ENCODE results near the gene ARHGEF11.

Gene ARHGEF11

DNA sequence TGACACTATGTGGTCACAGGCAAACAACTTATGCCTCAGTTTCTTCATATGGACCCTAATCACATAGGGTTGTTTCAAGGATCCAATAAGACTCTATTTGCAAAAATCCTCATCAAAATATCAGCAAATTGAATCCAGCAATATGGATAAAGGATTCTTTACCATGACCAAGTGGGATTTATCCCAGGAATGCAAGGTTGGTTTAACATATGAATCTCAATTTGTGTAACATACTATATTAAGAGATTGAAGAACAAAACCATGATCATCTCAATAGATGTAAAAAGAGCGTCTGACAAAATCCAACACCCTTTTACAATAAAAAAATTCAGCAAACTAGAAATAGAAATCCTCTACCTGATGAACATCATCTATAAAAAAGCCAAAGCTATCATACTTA is 23.9 kb downstream of the ARHGEF11 start:
- ATAC-seq (ENCODE audit: insufficient read depth, low read depth) (no peak), DNase-seq (no peak)
- no peak overlapping the region for H3K4me3 ChIP-seq (ENCODE audit: low read depth in 1 of 2, low read length in 2 of 2)
- no peak overlapping the region for H2AFZ ChIP-seq (ENCODE audit: low read depth, low read length)
- H3K4me1 ChIP-seq (ENCODE audit: insufficient read depth, low read length) = no peaks in the 10 kb centered on the region
- no peaks in the 10 kb centered on the region for H3K79me2 ChIP-seq (ENCODE audit: insufficient read depth, low read length)
- no peaks in the 10 kb centered on the region for H4K20me1 ChIP-seq (ENCODE audit: insufficient read depth, low read length)
- H3K4me2 ChIP-seq (ENCODE audit: insufficient read depth, low read length) = no peak overlapping the region
- H3K27me3 ChIP-seq (ENCODE audit: insufficient read depth, low read length, poor library complexity) = peaks cover 4% of the 10 kb centered on the region
- TF ChIP-seq, protein P1, sequence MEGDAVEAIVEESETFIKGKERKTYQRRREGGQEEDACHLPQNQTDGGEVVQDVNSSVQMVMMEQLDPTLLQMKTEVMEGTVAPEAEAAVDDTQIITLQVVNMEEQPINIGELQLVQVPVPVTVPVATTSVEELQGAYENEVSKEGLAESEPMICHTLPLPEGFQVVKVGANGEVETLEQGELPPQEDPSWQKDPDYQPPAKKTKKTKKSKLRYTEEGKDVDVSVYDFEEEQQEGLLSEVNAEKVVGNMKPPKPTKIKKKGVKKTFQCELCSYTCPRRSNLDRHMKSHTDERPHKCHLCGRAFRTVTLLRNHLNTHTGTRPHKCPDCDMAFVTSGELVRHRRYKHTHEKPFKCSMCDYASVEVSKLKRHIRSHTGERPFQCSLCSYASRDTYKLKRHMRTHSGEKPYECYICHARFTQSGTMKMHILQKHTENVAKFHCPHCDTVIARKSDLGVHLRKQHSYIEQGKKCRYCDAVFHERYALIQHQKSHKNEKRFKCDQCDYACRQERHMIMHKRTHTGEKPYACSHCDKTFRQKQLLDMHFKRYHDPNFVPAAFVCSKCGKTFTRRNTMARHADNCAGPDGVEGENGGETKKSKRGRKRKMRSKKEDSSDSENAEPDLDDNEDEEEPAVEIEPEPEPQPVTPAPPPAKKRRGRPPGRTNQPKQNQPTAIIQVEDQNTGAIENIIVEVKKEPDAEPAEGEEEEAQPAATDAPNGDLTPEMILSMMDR (IDR thresholded peaks at IDR 0.05; ENCODE audit: borderline replicate concordance, extremely low read depth, low read length, poor library complexity, severe bottlenecking) = no peak
- TF ChIP-seq EZH2 (IDR thresholded peaks at IDR 0.05; ENCODE audit: borderline replicate concordance, low read depth, low read length, severe bottlenecking) = no peak
- H3K27ac ChIP-seq (ENCODE audit: low read length) = no peak overlapping the region
- no peak overlapping the region for H3K9ac ChIP-seq (ENCODE audit: low read depth, low read length)
- H3K9me3 ChIP-seq (ENCODE audit: insufficient read depth, low read length, severe bottlenecking) = peaks cover 5% of the 10 kb centered on the region
- no peaks in the 10 kb centered on the region for H3K36me3 ChIP-seq (ENCODE audit: insufficient read depth, low read length)

DNA sequence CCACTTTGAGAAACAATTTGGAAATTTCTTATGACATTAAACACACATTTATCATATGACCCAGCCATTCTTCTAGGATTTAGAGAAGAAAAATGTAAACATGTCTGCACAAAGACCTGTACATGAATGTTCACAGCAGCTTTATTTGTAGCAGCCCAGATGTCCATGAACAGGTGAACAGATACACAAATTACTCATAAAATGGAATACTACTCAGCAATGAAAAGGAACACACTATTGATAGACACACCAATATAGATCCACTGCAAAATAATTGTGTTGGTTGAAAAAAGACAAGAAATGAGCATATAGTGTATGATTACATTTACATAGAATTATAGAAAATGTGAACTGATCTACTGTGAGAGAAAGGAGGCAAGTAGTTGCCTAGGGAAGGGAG is 26.1 kb downstream of the ARHGEF11 start:
- H3K27ac ChIP-seq (ENCODE audit: low read length) = no peak overlapping the region
- ATAC-seq (ENCODE audit: insufficient read depth, low read depth) (no peak), DNase-seq (no peak)
- TF ChIP-seq EZH2 (IDR thresholded peaks at IDR 0.05; ENCODE audit: borderline replicate concordance, low read depth, low read length, severe bottlenecking) = no peak
- TF ChIP-seq, protein P1 (IDR thresholded peaks at IDR 0.05; ENCODE audit: borderline replicate concordance, extremely low read depth, low read length, poor library complexity, severe bottlenecking) = no peak
- H2AFZ ChIP-seq (ENCODE audit: low read depth, low read length) = no peak overlapping the region
- no peaks in the 10 kb centered on the region for H3K79me2 ChIP-seq (ENCODE audit: insufficient read depth, low read length)
- H3K9me3 ChIP-seq (ENCODE audit: insufficient read depth, low read length, severe bottlenecking) = peaks cover 5% of the 10 kb centered on the region
- no peaks in the 10 kb centered on the region for H3K4me1 ChIP-seq (ENCODE audit: insufficient read depth, low read length)
- no peak overlapping the region for H3K4me3 ChIP-seq (ENCODE audit: low read depth in 1 of 2, low read length in 2 of 2)
- H3K9ac ChIP-seq (ENCODE audit: low read depth, low read length) = no peak overlapping the region
- no peaks in the 10 kb centered on the region for H3K36me3 ChIP-seq (ENCODE audit: insufficient read depth, low read length)
- no peak overlapping the region for H3K4me2 ChIP-seq (ENCODE audit: insufficient read depth, low read length)
- H3K27me3 ChIP-seq (ENCODE audit: insufficient read depth, low read length, poor library complexity) = peaks cover 5% of the 10 kb centered on the region
- H4K20me1 ChIP-seq (ENCODE audit: insufficient read depth, low read length) = no peaks in the 10 kb centered on the region

DNA sequence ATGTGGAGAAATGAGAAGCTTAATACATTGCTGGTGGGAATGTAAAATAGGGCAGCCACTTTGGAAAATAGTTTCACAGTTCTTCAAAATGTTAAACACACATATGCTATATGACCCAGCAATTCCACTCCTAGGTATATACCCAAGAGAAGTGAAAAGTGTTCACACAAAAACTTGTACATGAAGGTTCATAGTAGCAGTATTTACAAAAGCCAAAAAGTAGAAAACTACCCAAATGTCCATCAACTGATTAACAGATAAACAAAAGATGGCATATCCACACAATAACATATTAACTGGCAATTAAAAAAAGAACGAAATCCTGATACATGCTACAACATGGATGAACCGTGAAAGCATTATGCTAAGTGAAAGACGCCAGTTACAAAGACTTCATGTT is 33.7 kb downstream of the ARHGEF11 start:
- no peak for DNase-seq
- H3K79me2 ChIP-seq (ENCODE audit: insufficient read depth, low read length) = no peaks in the 10 kb centered on the region
- no peaks in the 10 kb centered on the region for H3K9me3 ChIP-seq (ENCODE audit: insufficient read depth, low read length, severe bottlenecking)
- no peak overlapping the region for H3K4me2 ChIP-seq (ENCODE audit: insufficient read depth, low read length)
- no peak overlapping the region for H3K27ac ChIP-seq (ENCODE audit: low read length)
- H3K27me3 ChIP-seq (ENCODE audit: insufficient read depth, low read length, poor library complexity) = peaks cover 26% of the 10 kb centered on the region
- H3K4me1 ChIP-seq (ENCODE audit: insufficient read depth, low read length) = no peaks in the 10 kb centered on the region
- H3K9ac ChIP-seq (ENCODE audit: low read depth, low read length) = no peak overlapping the region
- H3K36me3 ChIP-seq (ENCODE audit: insufficient read depth, low read length) = no peaks in the 10 kb centered on the region
- no peak overlapping the region for H3K4me3 ChIP-seq (ENCODE audit: low read depth in 1 of 2, low read length in 2 of 2)
- no peak for ATAC-seq (ENCODE audit: insufficient read depth, low read depth)
- TF ChIP-seq, protein P1 (IDR thresholded peaks at IDR 0.05; ENCODE audit: borderline replicate concordance, extremely low read depth, low read length, poor library complexity, severe bottlenecking) = no peak
- H4K20me1 ChIP-seq (ENCODE audit: insufficient read depth, low read length) = no peaks in the 10 kb centered on the region
- H2AFZ ChIP-seq (ENCODE audit: low read depth, low read length) = no peak overlapping the region

DNA sequence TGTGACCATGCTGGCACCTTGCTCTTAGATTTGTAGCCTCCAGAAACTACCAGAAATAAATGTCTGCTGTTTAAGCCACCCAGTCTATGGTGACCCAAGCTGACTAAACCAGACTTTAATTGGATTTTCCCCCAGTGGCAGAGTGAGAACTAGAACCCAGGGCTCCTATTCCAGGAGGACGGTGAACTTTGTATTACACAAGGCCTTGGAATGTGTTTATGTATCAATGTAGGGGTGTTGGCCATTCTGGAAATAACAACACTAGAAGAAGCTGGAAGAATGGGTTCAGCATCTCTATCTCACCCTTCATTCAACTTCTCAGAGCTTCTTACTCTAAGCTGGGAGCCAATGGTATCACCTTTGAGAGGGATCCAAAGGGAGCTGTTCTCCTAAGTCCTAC is 37.0 kb downstream of the ARHGEF11 start:
- no peak overlapping the region for H3K4me2 ChIP-seq (ENCODE audit: insufficient read depth, low read length)

More for the DNA sequence above, 37.0 kb downstream of the ARHGEF11 start:
- TF ChIP-seq, protein P1 (IDR thresholded peaks at IDR 0.05; ENCODE audit: borderline replicate concordance, extremely low read depth, low read length, poor library complexity, severe bottlenecking) = no peak
- no peak for TF ChIP-seq EZH2 (IDR thresholded peaks at IDR 0.05; ENCODE audit: borderline replicate concordance, low read depth, low read length, severe bottlenecking)
- DNase-seq (no peak), ATAC-seq (ENCODE audit: insufficient read depth, low read depth) (no peak)
- Histone ChIP-seq H3K79me2 (ENCODE audit: insufficient read depth, low read length) (no peaks in the 10 kb centered on the region), H3K9me3 (ENCODE audit: insufficient read depth, low read length, severe bottlenecking) (no peaks in the 10 kb centered on the region), H4K20me1 (ENCODE audit: insufficient read depth, low read length) (no peaks in the 10 kb centered on the region), H2AFZ (ENCODE audit: low read depth, low read length) (no peak overlapping the region), H3K9ac (ENCODE audit: low read depth, low read length) (no peak overlapping the region), H3K27me3 (ENCODE audit: insufficient read depth, low read length, poor library complexity) (peaks cover 31% of the 10 kb centered on the region), H3K4me1 (ENCODE audit: insufficient read depth, low read length) (no peaks in the 10 kb centered on the region), H3K4me3 (ENCODE audit: low read depth in 1 of 2, low read length in 2 of 2) (no peak overlapping the region), H3K36me3 (ENCODE audit: insufficient read depth, low read length) (no peaks in the 10 kb centered on the region), H3K27ac (ENCODE audit: low read length) (no peak overlapping the region)

Data from DND-41 (cell line).